ENCODE measurements around the gene GCSAM. TPM values are rescaled to one million over a fixed set of nuclear protein-coding genes. Genes with fewer than 3 reads are reported as not detected.

GCSAM gene
- total RNA-seq, 1 donor from 2014 or later: 0.37 TPM

DNA sequence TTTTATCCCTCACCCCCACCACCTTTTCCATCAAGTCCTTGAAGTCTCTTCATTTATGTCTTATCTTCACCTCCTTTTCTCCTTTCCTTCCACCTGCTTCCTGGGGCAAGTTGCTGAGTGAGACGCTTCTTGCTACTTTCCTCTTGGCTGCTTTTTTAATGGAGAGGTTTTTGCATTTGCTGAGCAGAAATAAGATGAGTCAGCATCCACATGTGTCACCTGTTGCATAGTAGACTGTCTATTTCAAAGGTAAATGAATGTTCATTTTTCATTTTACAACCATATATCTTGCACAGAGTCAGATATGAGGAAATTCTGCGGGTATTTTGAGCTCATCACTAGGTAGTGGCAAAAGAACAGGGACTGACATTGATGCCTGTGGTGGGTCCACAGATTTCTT, 28.3 kb downstream of the GCSAM start:
- DNase-seq (ENCODE audit: low spot score): no peak

DNA sequence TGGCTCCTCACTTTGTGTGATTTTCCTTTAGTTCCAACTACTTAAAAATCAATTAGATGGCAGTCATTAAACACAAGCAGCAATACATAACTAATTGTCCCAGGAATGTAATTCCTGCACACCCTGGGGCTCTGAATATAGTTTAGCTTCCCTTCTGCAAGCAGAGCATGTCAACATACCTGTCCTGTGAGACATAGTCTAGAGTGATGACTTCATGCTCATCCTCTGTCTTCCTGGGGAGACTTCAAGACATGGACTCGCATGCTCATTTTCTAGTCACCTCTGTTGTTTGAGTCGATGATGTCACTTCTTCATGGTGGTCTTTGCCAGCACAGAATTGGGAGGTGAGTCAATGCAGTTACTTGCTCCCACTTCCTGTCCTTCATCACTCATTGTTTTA, 31.1 kb downstream of the GCSAM start:
- DNase-seq (ENCODE audit: low spot score): no peak

DNA sequence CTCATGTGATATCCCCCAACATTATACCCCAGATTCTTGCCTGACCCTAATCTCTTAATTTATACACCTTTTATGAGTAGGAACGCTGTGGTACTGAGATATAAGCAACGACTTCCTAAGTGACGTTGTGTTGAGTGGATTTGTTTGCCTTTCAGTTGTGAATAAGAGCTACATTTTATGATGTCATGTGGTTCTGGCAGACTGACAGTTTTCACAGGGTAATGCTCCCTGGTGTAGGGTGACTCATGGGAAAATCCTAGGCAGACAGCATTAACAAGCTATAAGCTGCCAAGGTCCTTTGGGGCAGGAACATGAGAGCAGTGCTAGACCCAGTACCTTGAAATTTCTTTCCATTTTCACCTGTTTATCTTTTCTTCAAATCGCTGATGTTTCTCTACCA, 35.7 kb downstream of the GCSAM start:
- peak; percentile 78 for DNase-seq (ENCODE audit: low spot score)

DNA sequence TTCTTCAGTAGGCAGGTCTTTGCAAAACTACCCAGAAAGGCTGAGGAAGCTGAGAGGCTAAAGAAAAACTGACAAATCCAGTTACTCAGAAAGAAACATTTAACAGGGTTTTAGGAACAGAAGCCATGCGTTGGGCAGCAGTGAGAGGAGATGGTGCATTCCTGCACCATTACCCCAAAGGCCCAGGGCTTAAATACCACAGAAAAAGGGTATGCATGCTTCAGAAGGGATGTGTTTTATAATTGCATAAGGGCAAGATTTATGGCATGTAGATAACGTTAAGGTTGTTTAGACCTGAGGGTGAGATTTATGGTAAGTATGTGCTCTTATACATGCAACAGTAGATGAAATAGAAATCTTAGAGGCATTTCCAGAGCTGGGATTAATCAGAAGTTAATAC, 36.9 kb downstream of the GCSAM start:
- DNase-seq (ENCODE audit: low spot score): no peak

DNA sequence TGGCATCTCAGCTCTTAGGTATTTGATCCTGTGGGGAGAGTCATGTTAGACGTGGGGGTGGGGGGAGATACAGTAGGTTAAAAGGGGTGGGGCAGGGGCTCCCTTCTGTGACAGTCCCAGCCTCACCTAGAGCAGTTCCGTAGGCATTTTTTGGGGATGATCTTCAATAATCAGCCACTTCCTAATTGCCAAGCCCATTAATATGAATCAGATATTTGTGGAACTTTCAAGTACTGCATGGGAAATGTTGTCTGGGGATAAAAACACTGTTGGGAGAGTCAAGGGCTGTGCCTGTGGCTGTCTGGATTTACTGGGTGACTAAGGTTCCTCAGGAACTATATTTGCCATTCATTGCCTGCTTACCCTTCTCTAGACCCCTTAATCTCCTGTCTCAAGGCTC, 37.3 kb downstream of the GCSAM start:
- DNase-seq (ENCODE audit: low spot score): no peak

DNA sequence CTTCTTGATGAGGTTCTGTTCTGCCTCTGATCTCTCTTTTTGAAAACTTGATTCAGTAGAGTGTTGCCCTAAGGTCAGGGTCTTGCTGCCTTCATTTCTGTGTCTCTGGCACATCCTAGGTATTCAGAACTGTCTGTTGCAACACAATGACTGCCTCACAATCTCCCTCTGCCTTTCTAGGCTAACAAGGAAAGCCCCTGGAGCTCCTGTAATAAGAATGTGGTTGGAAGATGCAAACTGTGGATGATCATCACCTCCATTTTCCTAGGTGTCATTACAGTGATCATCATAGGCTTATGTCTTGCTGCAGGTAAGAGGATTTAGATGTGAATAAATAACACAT, 39.9 kb downstream of the GCSAM start:
- DNase-seq (ENCODE audit: low spot score): no peak

DNA sequence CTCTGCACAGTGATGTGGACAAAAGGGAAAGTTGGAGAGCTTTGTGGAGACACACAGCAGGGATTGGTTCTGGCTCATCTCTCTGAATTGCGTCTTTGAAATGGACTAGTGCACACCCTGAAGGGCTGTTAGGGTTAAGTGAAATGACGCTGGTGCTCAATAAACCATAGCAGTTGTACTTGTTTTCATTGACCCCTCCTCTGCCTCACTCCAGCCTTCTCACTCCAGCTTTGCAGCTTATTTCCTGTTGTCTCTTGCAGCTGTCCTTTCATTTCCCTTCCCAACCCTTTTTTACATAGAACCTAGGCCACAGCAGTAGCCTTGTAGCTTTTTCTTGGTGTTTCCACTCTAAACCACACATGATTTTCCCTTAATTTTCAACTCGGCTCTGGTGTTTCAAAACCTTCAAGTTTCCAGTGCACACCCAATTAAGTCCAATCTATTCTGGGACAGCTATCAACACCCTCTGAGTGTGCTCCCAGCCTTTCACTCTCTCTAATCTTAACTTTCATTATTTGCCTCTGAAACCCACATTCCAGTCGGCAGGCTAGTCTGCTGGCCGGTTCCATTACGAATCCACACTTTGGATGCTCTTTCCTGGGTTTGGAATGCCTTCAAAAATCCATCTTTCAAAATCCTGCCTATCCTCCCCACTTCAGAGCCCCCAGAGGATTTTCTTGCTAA, 40.4 kb downstream of the GCSAM start:
- no peak for DNase-seq (ENCODE audit: low spot score)

DNA sequence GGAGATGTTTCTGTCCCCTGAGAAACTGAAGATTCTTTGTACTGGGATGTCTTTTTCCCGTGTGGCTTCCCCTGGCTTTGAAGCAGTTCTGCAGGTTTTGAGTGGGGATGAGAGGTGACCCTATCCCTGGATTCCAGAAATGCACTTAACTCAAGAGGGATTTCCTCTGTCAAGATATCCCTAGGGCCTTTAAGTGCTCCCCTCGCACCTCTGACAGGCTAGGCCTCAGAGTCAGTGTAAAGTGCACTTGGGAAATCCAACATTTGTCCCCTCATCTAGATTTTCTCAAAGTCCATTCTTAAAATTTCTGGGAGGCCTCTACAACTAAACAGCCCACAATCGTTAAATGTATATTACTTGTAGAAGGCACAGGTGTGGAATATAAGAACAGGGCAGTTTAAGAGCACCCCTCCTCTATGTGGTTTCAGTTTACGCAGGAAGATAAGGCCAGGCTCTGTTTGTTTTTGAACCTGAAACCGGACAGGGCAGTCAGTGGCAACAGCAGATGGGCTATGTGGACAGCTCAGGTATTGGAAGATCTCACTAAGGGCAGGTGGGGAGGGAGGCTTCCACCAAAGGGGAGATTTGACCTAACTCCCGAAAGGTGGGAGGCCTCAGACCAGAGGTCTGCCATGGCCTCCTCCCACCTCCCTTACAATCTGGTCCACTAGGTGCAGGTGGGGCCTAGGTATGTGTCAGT, 42.0 kb downstream of the GCSAM start:
- DNase-seq (ENCODE audit: low spot score): no peak

DNA sequence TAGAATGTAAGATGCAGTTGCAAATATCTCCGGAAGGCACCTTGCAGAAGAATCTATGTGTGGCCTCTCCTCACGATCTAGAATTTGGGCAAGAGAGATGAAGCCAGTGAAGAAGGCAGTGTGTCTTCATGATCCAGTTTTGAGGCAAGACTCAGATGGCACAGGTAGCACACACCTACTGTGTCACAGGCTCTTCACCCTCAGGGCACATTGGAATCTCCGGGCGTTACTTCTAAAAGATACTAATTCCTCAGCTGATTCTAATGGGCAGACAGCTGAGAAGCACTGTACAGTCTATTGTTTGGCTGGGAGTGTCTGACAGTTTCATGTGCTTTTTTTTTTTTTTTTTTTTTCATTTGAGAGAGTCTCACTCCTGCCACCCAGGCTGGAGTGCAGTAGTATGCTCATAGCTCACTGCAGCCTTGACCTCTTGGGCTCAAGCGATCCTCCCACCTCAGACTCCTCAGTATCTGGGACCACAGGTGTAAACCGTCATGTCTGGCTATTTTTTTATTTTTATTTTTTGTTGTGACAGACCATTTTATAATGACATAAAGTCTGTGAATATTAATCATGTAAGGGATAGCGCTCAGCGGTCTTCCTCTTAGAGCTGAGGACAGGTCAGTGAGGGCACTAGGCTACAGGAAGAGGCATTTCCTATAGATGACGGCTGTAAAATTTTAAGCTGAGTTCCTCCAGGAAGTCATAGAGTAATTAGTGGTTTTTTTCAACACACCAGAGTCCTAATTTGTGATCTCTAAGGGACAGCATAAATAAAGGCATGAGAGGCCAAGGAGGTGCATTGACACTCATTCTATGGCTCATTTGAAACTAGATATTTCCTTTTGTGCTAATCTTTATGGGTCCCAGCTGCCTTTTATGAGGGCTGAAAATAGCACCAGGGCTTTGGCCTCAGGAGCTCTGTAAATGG, 42.8 kb downstream of the GCSAM start:
- no peak for DNase-seq (ENCODE audit: low spot score)

DNA sequence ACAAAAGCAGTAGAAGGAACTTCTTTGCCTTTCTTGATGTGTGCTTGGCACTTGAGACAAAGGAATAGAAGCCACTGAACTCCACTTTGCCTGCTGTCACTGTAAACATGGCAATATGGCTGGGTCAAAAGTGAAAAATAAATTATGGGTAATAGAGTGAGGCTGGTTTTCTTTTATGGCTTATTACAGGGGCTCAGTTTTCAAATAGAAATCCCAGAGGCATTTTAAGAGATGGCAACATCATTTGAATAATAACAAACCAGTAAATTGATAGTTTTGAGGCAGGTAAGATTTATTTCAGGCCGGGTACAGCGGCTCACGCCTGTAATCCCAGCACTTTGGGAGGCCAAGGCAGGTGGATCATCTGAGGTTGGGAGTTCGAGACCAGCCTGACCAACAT, 44.1 kb downstream of the GCSAM start:
- no peak for DNase-seq (ENCODE audit: low spot score)

DNA sequence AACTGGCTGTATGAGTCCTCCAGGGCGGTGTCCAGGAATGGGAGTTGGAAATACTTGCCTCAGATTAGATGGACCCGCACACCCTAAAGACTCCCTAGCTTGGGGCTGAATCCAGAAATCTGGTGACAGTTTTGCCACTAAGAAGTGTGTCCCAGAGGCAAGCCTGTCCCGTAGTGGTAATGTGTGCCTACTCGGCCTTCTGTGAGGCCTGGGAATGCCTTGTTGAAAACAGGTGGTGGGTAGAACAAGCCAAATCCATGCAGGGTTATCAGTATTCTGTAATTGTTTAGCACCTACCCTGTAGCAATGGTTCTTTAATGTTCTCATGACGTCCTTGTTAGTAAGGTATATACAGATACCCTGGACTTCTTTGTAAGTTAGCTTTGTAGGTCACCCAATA, 45.3 kb downstream of the GCSAM start:
- no peak for DNase-seq (ENCODE audit: low spot score)

DNA sequence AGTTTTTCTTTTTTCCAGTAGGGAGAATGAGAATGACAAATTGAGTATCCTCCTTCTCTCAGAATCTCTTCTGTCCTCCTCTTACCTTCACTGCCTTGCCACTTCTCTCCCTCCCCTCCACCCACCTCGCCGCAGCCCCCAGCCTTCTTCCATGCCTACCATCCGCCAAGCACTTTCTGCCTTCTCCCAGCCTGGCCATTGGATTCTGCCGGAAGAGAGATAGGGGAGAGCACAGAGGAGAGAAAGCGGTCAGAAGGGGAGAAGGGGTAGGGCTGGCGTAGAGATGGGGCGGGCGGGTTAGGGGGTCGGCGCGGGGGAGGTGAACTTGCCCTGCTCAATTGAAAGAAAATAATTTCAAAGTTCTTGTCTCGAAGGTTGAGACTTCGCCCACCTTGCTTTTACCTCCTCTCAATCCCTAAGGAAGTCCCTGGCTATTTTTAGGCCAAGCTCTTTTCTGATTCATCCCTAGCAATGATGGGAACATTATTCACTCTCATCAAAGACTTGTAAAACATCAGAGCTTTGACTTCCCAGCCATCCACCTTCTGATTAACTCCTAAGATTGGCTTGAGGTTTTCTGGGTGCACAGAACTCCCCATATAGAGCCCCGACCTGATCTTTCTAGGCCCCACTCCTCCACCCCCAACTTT, 46.0 kb downstream of the GCSAM start:
- no peak for DNase-seq (ENCODE audit: low spot score)

DNA sequence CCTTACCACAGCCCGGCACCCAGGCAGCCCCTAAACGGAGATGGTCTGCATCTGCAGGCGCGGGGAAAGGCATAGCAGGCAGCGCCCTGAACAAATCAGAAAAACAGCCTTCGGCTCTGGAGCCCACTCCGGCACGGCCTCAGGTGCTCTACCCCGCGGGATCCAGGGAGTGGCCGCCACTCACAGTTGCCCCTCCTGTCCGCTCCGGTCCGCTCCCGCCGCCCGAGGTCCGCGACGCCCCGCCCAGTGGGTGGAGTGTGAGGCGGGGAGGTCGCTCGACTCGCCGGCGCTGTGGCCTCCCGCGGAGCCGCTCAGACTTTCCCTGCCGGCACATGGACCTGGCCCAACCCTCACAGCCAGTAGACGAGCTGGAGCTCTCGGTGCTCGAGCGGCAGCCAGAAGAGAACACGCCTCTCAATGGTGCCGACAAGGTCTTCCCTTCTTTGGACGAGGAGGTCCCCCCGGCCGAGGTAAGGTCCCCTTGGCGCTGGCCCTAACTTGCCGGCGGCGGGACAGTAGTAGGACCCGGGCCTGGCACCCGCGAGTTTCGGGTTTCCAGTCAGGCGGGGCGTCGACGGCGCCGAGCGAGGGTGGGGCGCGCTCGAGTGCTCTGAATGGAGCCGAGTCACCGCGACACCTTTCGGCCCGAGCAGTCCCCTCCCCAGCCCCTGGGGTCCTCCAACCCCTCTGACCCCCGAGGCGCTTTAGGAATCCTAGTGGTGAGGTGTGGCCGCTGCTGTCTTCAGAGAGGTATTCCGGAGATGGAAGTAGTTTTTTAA, 46.8 kb downstream of the GCSAM start, which contains the start of gene C3orf52:
TSS of gene C3orf52 (plus strand) at position 314 of the 779 bp plus-strand sequence. CDS start at position 333, 19 bp downstream.
- peak; percentile 87 for DNase-seq (ENCODE audit: low spot score)

DNA sequence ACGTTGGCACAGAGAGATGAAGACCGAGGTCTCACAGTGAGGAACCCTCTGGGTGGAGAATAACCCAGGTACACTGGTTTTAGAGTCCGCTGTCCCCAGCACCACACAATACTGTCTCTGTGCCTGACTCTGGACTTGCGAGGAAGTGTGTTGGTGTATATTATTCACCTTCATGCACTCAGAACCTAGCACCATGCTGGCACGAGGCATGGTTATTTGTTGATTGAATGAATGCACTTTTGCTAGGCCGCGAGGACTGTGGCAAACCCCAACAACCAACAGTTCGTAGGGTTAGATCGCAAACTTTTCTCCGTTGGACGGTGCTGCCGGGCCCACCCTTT, 47.3 kb downstream of the GCSAM start:
- DNase-seq (ENCODE audit: low spot score): no peak

DNA sequence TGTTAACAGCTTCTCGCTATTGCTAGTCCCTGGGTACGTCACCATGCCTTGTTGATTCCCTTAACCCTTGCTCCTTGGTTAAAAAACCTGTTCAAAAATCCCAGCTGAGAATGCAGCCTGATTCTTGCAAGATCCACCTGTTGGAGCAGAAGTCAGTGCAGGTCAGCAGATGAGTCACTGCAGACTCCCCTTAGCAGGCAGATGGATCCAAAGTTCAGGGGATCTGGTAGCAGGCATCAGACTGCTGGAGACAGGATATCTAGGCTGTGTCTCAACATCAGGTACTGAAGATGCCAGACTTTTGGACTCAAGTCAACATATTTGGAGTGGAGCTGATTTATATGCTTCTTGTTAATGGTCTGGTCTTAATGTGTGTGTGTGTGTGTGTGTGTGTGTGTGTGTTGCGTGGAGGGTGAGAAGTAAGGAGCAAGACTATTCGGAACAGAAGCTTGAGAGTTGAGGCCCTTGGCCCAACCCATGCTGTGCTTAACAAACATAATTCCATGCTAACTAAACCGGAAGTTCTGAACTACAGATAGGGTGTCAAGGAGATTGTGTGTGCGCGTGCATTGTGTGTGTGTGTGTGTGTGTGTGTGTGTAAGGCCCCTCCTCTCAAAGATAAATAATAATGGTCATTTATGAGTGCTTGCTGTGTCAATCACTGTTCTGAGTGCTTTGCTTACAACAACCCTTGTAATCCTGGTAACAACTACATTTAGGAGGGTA, 47.9 kb downstream of the GCSAM start:
- DNase-seq (ENCODE audit: low spot score): peak; percentile 68

DNA sequence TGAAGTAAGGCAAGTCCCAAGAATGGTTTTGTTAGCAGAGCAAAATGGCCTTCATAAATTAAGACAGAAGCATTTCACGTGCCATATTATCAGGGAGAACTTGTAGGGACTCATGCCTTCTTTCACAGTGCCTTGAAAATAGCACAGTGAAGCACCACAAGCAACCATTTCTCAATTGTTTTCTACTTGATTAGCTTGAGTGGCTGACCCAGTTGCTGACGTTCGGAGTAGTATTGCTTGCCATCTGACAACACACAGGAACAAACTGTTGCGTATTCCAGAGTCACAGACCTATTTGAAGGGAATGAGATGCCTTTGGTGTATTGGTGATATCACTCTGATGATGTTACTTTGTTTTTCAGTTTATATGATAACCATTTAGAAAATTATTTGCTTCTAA, 49.8 kb downstream of the GCSAM start:
- no peak for DNase-seq (ENCODE audit: low spot score)

DNA sequence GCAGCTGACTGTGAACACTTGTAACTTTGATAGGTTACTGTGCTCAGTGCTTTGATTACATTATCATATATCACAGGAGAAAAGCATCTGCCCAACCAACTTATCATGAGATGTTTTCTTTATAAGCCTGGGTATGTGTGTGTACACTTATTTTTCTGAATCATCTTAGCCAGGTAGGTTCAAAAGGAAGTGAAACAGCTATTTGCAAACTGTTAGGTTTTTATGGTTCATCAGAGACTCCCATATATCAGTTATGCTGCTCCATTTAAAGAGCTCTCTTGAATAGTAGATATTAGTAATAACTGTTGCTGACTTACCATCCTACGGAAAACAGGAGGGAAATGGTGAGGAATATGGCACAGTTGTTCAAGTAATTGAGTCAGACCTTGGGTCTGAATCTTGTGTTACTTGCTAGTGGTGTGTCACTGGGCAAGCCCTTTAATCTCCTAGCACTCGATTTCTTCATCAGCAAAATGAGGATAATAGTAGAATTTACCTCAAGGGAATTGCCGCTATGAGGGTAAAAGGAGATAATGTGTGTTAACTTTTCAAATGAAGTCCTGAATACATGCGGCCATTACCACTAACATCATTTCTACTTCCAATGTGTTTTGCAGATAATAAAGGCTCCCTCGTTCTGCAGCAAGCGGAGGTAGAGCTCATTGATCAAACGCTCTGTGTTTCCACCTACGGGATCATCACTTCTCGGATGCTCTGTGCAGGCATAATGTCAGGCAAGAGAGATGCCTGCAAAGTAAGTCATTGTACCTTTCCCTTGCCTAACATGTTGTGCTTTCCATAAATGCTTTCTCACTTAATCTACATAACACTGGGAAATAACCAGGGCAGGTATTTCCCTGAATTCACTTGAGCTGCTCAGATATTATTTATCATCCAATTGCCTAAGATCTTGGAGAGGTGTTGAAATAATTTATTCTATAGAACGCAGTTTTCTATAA, 54.6 kb downstream of the GCSAM start:
- DNase-seq (ENCODE audit: low spot score): no peak

DNA sequence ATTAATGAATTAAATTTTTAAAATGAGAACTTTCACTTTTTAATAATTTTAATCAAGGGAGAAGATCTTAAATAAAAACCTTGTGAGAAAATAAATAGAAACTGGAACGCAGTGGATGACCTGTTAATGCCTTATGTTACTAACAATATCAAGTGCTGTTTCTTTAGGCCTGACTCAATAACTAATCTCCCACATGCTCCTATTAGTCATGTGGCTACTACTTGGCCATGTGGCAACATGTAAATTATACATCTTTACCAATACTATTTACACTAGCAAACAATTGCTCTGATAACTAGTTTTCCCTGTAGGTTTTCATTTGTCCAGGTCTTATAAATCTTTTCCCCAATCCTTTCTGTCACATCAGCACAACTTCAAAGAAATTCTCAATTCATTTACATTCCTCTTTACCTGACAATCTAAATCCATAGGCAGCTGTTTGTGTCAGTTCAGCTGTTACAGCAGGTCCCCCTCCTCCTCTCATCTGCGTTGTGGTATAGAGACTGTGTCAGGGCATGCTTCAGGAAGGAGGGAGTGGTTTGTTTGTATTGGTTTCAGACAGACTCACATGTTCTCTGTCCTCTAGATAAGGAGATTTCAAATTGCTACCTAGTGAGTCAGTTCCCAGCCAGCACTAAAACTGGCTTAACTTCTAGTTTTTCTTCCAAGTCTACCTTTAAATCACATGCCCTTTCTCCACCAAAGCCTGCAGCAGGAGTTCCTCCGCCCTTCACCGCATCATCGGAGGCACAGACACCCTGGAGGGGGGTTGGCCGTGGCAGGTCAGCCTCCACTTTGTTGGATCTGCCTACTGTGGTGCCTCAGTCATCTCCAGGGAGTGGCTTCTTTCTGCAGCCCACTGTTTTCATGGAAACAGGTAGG, 58.2 kb downstream of the GCSAM start:
- peak; percentile 68 for DNase-seq (ENCODE audit: low spot score)

Data from mucosa of gallbladder (tissue), 1 donor.